WERI-Rb-1 (cell line): Measurements from ENCODE around the gene ROGDI.

Experiments
- DNase-seq: peaks from one replicate; pipeline ENCODE4 v3.0.0-alpha.2; 2020
- H3K27ac ChIP-seq: fragments of 250-450 bp; sonication (Bioruptor Pico); 2 replicates; pipeline ENCODE4 v1.5.1; 2020; ENCODE audit warnings: mild to moderate bottlenecking, moderate library complexity
- H3K27me3 ChIP-seq: fragments of 250-450 bp; sonication (Bioruptor Pico); 2 replicates; pipeline ENCODE4 v1.5.1; 2021; ENCODE audit warnings: mild to moderate bottlenecking, low read depth, moderate library complexity; ENCODE audit not compliant: insufficient read depth, severe bottlenecking
- H3K36me3 ChIP-seq: fragments of 250-450 bp; sonication (Bioruptor Pico); 2 replicates; pipeline ENCODE4 v1.5.1; 2020; ENCODE audit warnings: mild to moderate bottlenecking, moderate library complexity
- H3K4me3 ChIP-seq: 2 replicates; pipeline ENCODE4 v1.5.1; 2011; ENCODE audit warnings: low read depth, mild to moderate bottlenecking, control low read depth, low read length
- H3K9me3 ChIP-seq: fragments of 250-450 bp; sonication (Bioruptor Pico); 2 replicates; pipeline ENCODE4 v1.5.1; 2021; ENCODE audit warnings: mild to moderate bottlenecking, moderate library complexity; ENCODE audit not compliant: severe bottlenecking
- TF ChIP-seq, protein P1 (sequence below): IDR thresholded peaks from 2 replicates; pipeline ENCODE4 v1.5.1; 2011; ENCODE audit warnings: low read depth, mild to moderate bottlenecking, control low read depth, inconsistent platforms, low read length

Gene ROGDI

DNA sequence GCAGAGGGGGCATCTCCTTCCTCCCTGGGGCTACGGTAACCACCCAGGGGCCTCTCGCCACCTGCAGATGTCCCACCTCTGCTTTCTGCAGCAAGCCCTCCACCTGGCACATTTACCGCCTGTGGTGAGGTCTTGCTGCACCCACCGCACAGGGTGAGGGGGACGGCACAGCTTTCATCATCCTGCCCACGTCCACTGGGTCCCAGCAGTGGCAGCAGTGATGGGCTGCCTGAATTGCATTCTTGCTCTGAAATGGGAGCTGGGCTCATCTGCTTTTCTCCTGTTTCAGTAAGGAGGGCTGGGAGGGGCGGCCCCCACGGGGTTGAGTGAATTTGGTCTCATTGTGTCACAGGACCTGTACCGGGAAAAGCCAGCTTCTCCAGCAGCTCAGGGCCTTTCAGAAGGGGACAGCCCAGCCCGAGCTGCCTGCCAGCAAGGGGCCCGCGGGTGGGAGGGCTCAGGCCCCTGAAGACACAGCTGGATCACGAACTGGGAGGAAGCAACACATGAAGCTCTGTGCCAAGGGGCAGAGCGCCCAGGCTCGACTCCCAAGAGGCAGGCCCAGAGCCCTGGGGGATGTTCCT, 55.4 kb downstream of the ROGDI start:
- DNase-seq: no peak
- Histone ChIP-seq H3K27me3 (no peaks in the 10 kb centered on the region), H3K36me3 (peaks cover 19% of the 10 kb centered on the region), H3K27ac (peak overlapping the region; percentile 51), H3K4me3 (no peak overlapping the region), H3K9me3 (no peaks in the 10 kb centered on the region)
- TF ChIP-seq, protein P1, sequence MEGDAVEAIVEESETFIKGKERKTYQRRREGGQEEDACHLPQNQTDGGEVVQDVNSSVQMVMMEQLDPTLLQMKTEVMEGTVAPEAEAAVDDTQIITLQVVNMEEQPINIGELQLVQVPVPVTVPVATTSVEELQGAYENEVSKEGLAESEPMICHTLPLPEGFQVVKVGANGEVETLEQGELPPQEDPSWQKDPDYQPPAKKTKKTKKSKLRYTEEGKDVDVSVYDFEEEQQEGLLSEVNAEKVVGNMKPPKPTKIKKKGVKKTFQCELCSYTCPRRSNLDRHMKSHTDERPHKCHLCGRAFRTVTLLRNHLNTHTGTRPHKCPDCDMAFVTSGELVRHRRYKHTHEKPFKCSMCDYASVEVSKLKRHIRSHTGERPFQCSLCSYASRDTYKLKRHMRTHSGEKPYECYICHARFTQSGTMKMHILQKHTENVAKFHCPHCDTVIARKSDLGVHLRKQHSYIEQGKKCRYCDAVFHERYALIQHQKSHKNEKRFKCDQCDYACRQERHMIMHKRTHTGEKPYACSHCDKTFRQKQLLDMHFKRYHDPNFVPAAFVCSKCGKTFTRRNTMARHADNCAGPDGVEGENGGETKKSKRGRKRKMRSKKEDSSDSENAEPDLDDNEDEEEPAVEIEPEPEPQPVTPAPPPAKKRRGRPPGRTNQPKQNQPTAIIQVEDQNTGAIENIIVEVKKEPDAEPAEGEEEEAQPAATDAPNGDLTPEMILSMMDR: no peak
